Ishikawa (cell line): ENCODE data around the gene DEUP1.

ENCODE experiments used
- CREB1 ChIP-seq: IDR thresholded peaks from 2 replicates; pipeline ENCODE4 v1.6.1; 2012; ENCODE audit warnings: low read depth
- EP300 ChIP-seq: IDR thresholded peaks from 2 replicates; pipeline ENCODE4 v1.6.1; 2012; ENCODE audit warnings: borderline replicate concordance
- RAD21 ChIP-seq: IDR thresholded peaks from 2 replicates; pipeline ENCODE4 v1.6.1; 2012; ENCODE audit warnings: low read depth
- TAF1 ChIP-seq: IDR thresholded peaks from 2 replicates; pipeline ENCODE4 v1.6.1; 2012; ENCODE audit warnings: low read depth, mild to moderate bottlenecking
- ZBTB7A ChIP-seq: IDR thresholded peaks from 2 replicates; pipeline ENCODE4 v1.6.1; 2012; ENCODE audit warnings: low read depth
- TF ChIP-seq, protein P1 (sequence below): IDR thresholded peaks from 2 replicates; pipeline ENCODE4 v1.6.1; 2012

GRCh38 chr11:93370260-93370659 lies 39.7 kb downstream of the DEUP1 start:
- TF ChIP-seq TAF1: no peak
- TF ChIP-seq EP300: no peak
- no peak for TF ChIP-seq CREB1
- TF ChIP-seq, protein P1, sequence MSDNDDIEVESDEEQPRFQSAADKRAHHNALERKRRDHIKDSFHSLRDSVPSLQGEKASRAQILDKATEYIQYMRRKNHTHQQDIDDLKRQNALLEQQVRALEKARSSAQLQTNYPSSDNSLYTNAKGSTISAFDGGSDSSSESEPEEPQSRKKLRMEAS: no peak
- TF ChIP-seq ZBTB7A: no peak
- TF ChIP-seq RAD21: no peak
